Neural cell (in vitro differentiated cells): ENCODE measurements around the gene CPA5. TPM values are rescaled to one million over a fixed set of nuclear protein-coding genes. Genes with fewer than 3 reads are reported as not detected.

ENCODE experiments used
- H2AFZ ChIP-seq: fragments of 200-600, 300-800 bp; sonication (generic), shearing (Covaris generic); 2 replicates; pipeline ENCODE4 v1.6.0; 2014; ENCODE audit warnings: low read depth, mild to moderate bottlenecking, antibody characterized with exemption, low read length, moderate library complexity
- H3F3A ChIP-seq: fragments of 200-600 bp; shearing (Covaris generic); 2 replicates; pipeline ENCODE4 v1.6.1; 2016; ENCODE audit warnings: mild to moderate bottlenecking, moderate library complexity, mixed read lengths, antibody characterized with exemption, low read length; ENCODE audit not compliant: insufficient read depth, poor library complexity, severe bottlenecking
- H3K27ac ChIP-seq: fragments of 200-600, 300-800 bp; sonication (generic), shearing (Covaris generic); 2 replicates; pipeline ENCODE4 v1.5.1; 2014; ENCODE audit warnings: mild to moderate bottlenecking, low read length, moderate library complexity
- H3K27me3 ChIP-seq: fragments of 300-800, 200-600 bp; sonication (generic), shearing (Covaris generic); 2 replicates; pipeline ENCODE4 v1.6.0; 2014; ENCODE audit warnings: mild to moderate bottlenecking, low read depth, low read length, moderate library complexity; ENCODE audit not compliant: insufficient read depth
- H3K36me3 ChIP-seq: fragments of 300-800, 200-600 bp; sonication (generic), shearing (Covaris generic); 2 replicates; pipeline ENCODE4 v1.5.1; 2014; ENCODE audit warnings: mild to moderate bottlenecking, antibody characterized with exemption, low read length, moderate library complexity; ENCODE audit not compliant: insufficient read depth
- H3K4me2 ChIP-seq: fragments of 300-800, 200-600 bp; sonication (generic), shearing (Covaris generic); 2 replicates; pipeline ENCODE4 v1.6.0; 2014; ENCODE audit warnings: mild to moderate bottlenecking, low read length
- H3K4me3 ChIP-seq: fragments of 300-800, 200-600 bp; sonication (generic), shearing (Covaris generic); 2 replicates; pipeline ENCODE4 v1.5.1; 2014; ENCODE audit warnings: mild to moderate bottlenecking, low read length, moderate library complexity
- H3K79me2 ChIP-seq: fragments of 200-600 bp; shearing (Covaris generic); replicated peaks from 2 replicates; pipeline ENCODE4 v1.6.0; 2014; ENCODE audit warnings: mild to moderate bottlenecking, low read length, moderate library complexity; ENCODE audit not compliant: insufficient read depth
- H3K9ac ChIP-seq: fragments of 300-800, 200-600 bp; sonication (generic), shearing (Covaris generic); 2 replicates; pipeline ENCODE4 v1.6.1; 2016; ENCODE audit warnings: mild to moderate bottlenecking, low read length, mixed read lengths
- H3K9me2 ChIP-seq: fragments of 200-600 bp; shearing (Covaris generic); 2 replicates; pipeline ENCODE4 v1.6.1; 2016; ENCODE audit warnings: mild to moderate bottlenecking, low read length, mixed read lengths; ENCODE audit not compliant: insufficient read depth
- H3K9me3 ChIP-seq: fragments of 200-600, 300-800 bp; sonication (generic), shearing (Covaris generic); 2 replicates; pipeline ENCODE4 v1.6.1; 2016; ENCODE audit warnings: mild to moderate bottlenecking, mixed run types, low read length, moderate library complexity, mixed read lengths
- H4K20me1 ChIP-seq: fragments of 200-600 bp; shearing (Covaris generic); 2 replicates; pipeline ENCODE4 v1.6.1; 2016; ENCODE audit warnings: mild to moderate bottlenecking, mixed run types; ENCODE audit not compliant: insufficient read depth
- CTCF ChIP-seq: fragments of 450-650 bp; IDR thresholded peaks from 2 replicates; pipeline ENCODE4 v1.5.1; 2014; ENCODE audit warnings: antibody characterized with exemption, mild to moderate bottlenecking, moderate library complexity; ENCODE audit not compliant: poor library complexity, severe bottlenecking
- EP300 ChIP-seq: fragments of 450-650 bp; conservative IDR thresholded peaks from 2 replicates; pipeline ENCODE4 v1.6.1; 2014; ENCODE audit warnings: antibody characterized with exemption, mild to moderate bottlenecking, moderate library complexity; ENCODE audit not compliant: poor library complexity, severe bottlenecking
- EZH2 ChIP-seq: fragments of 200-600, 300-800 bp; shearing (Covaris generic), sonication (generic); IDR thresholded peaks from 2 replicates; pipeline ENCODE4 v1.6.1; 2014; ENCODE audit warnings: antibody characterized with exemption, low read length, borderline replicate concordance, mild to moderate bottlenecking; ENCODE audit not compliant: insufficient read depth, poor library complexity, severe bottlenecking
- MXI1 ChIP-seq: fragments of 450-650 bp; conservative IDR thresholded peaks from 2 replicates; pipeline ENCODE4 v1.6.1; 2014; ENCODE audit warnings: antibody characterized with exemption, mild to moderate bottlenecking; ENCODE audit not compliant: poor library complexity, severe bottlenecking
- POLR2AphosphoS5 ChIP-seq: IDR thresholded peaks from 2 replicates; pipeline ENCODE4 v1.6.1; 2012
- RAD21 ChIP-seq: fragments of 450-650 bp; conservative IDR thresholded peaks from 2 replicates; pipeline ENCODE4 v1.6.1; 2014; ENCODE audit warnings: antibody characterized with exemption, mild to moderate bottlenecking, moderate library complexity
- SMC3 ChIP-seq: fragments of 450-650 bp; conservative IDR thresholded peaks from 2 replicates; pipeline ENCODE4 v1.6.1; 2014; ENCODE audit warnings: antibody characterized with exemption, mild to moderate bottlenecking, moderate library complexity; ENCODE audit not compliant: poor library complexity
- TAF1 ChIP-seq: IDR thresholded peaks from 2 replicates; pipeline ENCODE4 v1.6.1; 2012; ENCODE audit warnings: low read depth
- polyA plus RNA-seq: library from polyadenylated mRNA; depleted of rRNA; stranded (reverse); fragments of >200 nt; gene quantifications from 2 replicates; pipeline ENCODE4 v1.2.3, GENCODE V29; 2014
- TF ChIP-seq, protein P1 (sequence below): IDR thresholded peaks from 2 replicates; pipeline ENCODE4 v1.6.1; 2012; ENCODE audit warnings: borderline replicate concordance

The CPA5 gene
- polyA plus RNA-seq, 1 donor from 2014 or later: not detected

DNA sequence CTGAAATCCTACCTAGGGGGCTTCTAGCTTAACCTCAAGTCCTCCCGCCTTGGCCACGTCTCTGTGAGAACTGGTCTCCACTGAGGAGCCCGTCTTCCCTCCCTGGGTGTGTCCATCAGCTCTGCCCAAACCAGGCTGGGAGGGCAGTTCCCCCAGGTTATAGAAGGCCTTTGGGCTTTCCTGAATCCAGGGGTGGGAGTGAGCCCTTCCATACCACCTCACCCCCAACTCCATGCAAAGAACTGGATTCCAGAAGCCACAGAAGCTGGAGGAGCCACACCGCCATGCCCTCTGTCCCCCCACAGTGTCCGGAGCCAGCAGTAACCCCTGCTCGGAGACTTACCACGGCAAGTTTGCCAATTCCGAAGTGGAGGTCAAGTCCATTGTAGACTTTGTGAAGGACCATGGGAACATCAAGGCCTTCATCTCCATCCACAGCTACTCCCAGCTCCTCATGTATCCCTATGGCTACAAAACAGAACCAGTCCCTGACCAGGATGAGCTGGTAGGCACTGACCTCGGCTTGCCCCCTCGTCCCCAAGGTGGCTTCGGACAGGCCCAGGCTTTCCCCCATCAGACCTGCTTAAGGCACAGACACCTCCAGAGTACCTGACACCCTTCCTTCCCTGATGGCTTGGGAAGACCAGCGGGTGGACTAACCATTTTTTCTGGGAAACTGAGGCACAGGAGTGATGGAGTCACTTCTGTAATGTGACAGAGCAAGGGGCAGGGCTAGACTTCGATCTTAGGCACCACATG lies 40.4 kb downstream of the CPA5 start:
- no peaks in the 10 kb centered on the region for H4K20me1 ChIP-seq
- H3K27me3 ChIP-seq: no peaks in the 10 kb centered on the region
- no peaks in the 10 kb centered on the region for H3F3A ChIP-seq
- no peak overlapping the region for H3K4me2 ChIP-seq
- no peak overlapping the region for H2AFZ ChIP-seq
- TF ChIP-seq, protein P1, sequence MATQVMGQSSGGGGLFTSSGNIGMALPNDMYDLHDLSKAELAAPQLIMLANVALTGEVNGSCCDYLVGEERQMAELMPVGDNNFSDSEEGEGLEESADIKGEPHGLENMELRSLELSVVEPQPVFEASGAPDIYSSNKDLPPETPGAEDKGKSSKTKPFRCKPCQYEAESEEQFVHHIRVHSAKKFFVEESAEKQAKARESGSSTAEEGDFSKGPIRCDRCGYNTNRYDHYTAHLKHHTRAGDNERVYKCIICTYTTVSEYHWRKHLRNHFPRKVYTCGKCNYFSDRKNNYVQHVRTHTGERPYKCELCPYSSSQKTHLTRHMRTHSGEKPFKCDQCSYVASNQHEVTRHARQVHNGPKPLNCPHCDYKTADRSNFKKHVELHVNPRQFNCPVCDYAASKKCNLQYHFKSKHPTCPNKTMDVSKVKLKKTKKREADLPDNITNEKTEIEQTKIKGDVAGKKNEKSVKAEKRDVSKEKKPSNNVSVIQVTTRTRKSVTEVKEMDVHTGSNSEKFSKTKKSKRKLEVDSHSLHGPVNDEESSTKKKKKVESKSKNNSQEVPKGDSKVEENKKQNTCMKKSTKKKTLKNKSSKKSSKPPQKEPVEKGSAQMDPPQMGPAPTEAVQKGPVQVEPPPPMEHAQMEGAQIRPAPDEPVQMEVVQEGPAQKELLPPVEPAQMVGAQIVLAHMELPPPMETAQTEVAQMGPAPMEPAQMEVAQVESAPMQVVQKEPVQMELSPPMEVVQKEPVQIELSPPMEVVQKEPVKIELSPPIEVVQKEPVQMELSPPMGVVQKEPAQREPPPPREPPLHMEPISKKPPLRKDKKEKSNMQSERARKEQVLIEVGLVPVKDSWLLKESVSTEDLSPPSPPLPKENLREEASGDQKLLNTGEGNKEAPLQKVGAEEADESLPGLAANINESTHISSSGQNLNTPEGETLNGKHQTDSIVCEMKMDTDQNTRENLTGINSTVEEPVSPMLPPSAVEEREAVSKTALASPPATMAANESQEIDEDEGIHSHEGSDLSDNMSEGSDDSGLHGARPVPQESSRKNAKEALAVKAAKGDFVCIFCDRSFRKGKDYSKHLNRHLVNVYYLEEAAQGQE: no peak
- no peak for TF ChIP-seq TAF1
- no peak for TF ChIP-seq POLR2AphosphoS5
- TF ChIP-seq SMC3: no peak
- TF ChIP-seq EP300: no peak
- H3K4me3 ChIP-seq: no peak overlapping the region
- H3K9me3 ChIP-seq: no peaks in the 10 kb centered on the region
- H3K9ac ChIP-seq: no peak overlapping the region
- H3K79me2 ChIP-seq: no peaks in the 10 kb centered on the region
- no peaks in the 10 kb centered on the region for H3K9me2 ChIP-seq
- no peak overlapping the region for H3K27ac ChIP-seq
- H3K36me3 ChIP-seq: no peaks in the 10 kb centered on the region

DNA sequence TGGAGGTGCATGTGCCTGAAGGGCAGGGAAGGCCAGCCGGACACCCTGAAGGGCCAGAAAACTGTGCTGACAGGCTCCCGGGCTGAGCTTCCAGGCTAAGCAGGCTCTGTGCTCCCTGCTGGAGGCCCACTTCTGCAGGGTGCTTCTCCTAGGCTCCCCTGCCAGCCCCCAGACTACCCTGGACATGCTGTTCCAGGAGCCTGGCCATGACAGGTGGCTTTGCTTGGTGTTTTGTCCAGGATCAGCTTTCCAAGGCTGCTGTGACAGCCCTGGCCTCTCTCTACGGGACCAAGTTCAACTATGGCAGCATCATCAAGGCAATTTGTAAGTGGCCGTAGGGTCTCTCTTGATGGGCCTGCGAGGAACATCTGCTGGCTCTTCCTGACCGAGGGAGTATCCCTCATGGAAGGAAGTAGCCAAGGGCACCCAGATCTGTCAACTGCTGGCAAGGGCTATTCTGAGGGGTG lies 41.0 kb downstream of the CPA5 start:
- H3K27me3 ChIP-seq: no peaks in the 10 kb centered on the region
- no peak overlapping the region for H3K4me2 ChIP-seq
- no peaks in the 10 kb centered on the region for H3K9me2 ChIP-seq
- H3K4me3 ChIP-seq: no peak overlapping the region
- no peaks in the 10 kb centered on the region for H3K36me3 ChIP-seq
- H3F3A ChIP-seq: no peaks in the 10 kb centered on the region
- TF ChIP-seq, protein P1: no peak
- TF ChIP-seq MXI1: no peak
- TF ChIP-seq SMC3: no peak
- TF ChIP-seq RAD21: no peak
- no peak for TF ChIP-seq CTCF
- TF ChIP-seq EP300: no peak
- no peak for TF ChIP-seq EZH2
- TF ChIP-seq TAF1: no peak
- no peak for TF ChIP-seq POLR2AphosphoS5
- H3K9ac ChIP-seq: no peak overlapping the region
- no peaks in the 10 kb centered on the region for H3K9me3 ChIP-seq
- H2AFZ ChIP-seq: no peak overlapping the region
- no peak overlapping the region for H3K27ac ChIP-seq
- no peaks in the 10 kb centered on the region for H4K20me1 ChIP-seq
- H3K79me2 ChIP-seq: no peaks in the 10 kb centered on the region
